ENCODE data around the gene SYNJ2. TPM values are rescaled to one million over a fixed set of nuclear protein-coding genes. Genes with fewer than 3 reads are reported as not detected.
A peak's percentile ranks its signal among the peaks of the same experiment; 100 is the strongest.

The SYNJ2 gene
- total RNA-seq, 1 experiment from 2014 or later: 45.0 TPM

GRCh38 chr6:158040051-158040803, 58.6 kb downstream of the SYNJ2 start:
- Histone ChIP-seq H3K4me3 (ENCODE audit: low read depth, low read length) (no peak overlapping the region; the same call in 1 of the 2 replicates), H3K4me1 (peaks cover 65% of the 10 kb centered on the region), H3K36me3 (ENCODE audit: control insufficient read depth, insufficient read depth, low read length) (0 out of 2 replicates have a peak, but pooled peaks cover 1% of the 10 kb centered on the region), H3K27me3 (replicated peaks; ENCODE audit: control insufficient read depth, insufficient read depth, low read length) (no peaks in the 10 kb centered on the region), H3K9me3 (no peaks in the 10 kb centered on the region)
- BruUV-seq (replicated peaks): no TSS peak
- Mint-ChIP-seq H3K27me3 (ENCODE audit: insufficient read depth, unreplicated experiment) (no peaks in the 10 kb centered on the region), H3K9me3 (ENCODE audit: unreplicated experiment) (no peaks in the 10 kb centered on the region), H3K4me1 (ENCODE audit: low read depth, unreplicated experiment) (peaks cover 54% of the 10 kb centered on the region), H3K36me3 (ENCODE audit: insufficient read depth, unreplicated experiment) (peaks cover 52% of the 10 kb centered on the region), H3K27ac (ENCODE audit: unreplicated experiment) (peak overlapping the region; percentile 92), H3K4me3 (ENCODE audit: unreplicated experiment) (peak overlapping the region; percentile 67)
- intact Hi-C loops (cut with micrococcal nuclease; ENCODE audit: unreplicated experiment): loop anchor here (1.0 to 2.0 kb wide), 3 partner anchors 37 to 86 kb away; no protein-coding TSS in a partner anchor
- peak; percentile 82 to 86 for DNase-seq
- ChIA-PET CTCF (interaction anchor here (0.5 to 1.1 kb wide), 4 partner anchors 32 to 57 kb away, joined by 3 to 5 read pairs (median 4); no protein-coding TSS in a partner anchor), POLR2A (interaction anchor here (1.0 to 1.2 kb wide), 2 partner anchors 29 to 86 kb away, joined by 3 read pairs; no protein-coding TSS in a partner anchor)
- TF ChIP-seq CTCF (IDR thresholded peaks at IDR 0.05; ENCODE audit: insufficient read depth in 1 of 2, low read depth in 1 of 2, low read length in 1 of 2, severe bottlenecking in 1 of 2, unreplicated experiment in 1 of 2): no peak

- TF ChIP-seq CTCF (IDR thresholded peaks at IDR 0.05; ENCODE audit: insufficient read depth in 1 of 2, low read depth in 1 of 2, low read length in 1 of 2, severe bottlenecking in 1 of 2, unreplicated experiment in 1 of 2): no peak
- ChIA-PET POLR2A (interaction anchor here (1.0 to 1.2 kb wide), 2 partner anchors 29 to 87 kb away, joined by 3 read pairs; no protein-coding TSS in a partner anchor), CTCF (interaction anchor here (0.9 to 1.1 kb wide), 3 partner anchors 33 to 58 kb away, joined by 3 to 4 read pairs (median 3); no protein-coding TSS in a partner anchor)
- Mint-ChIP-seq H3K4me1 (ENCODE audit: low read depth, unreplicated experiment) (peaks cover 59% of the 10 kb centered on the region), H3K27me3 (ENCODE audit: insufficient read depth, unreplicated experiment) (no peaks in the 10 kb centered on the region), H3K27ac (ENCODE audit: unreplicated experiment) (peak overlapping the region; percentile 92), H3K36me3 (ENCODE audit: insufficient read depth, unreplicated experiment) (peaks cover 55% of the 10 kb centered on the region), H3K9me3 (ENCODE audit: unreplicated experiment) (no peaks in the 10 kb centered on the region), H3K4me3 (ENCODE audit: unreplicated experiment) (peak overlapping the region; percentile 67)
- Histone ChIP-seq H3K36me3 (ENCODE audit: control insufficient read depth, insufficient read depth, low read length) (0 out of 2 replicates have a peak, but pooled peaks cover 1% of the 10 kb centered on the region), H3K27me3 (replicated peaks; ENCODE audit: control insufficient read depth, insufficient read depth, low read length) (no peaks in the 10 kb centered on the region), H3K4me1 (peaks cover 68% of the 10 kb centered on the region), H3K4me3 (ENCODE audit: low read depth, low read length) (no peak overlapping the region; the same call in 1 of the 2 replicates), H3K9me3 (no peaks in the 10 kb centered on the region)
- no peak for DNase-seq
- BruUV-seq (replicated peaks): TSS peak; percentile 82
- intact Hi-C loops (cut with micrococcal nuclease; ENCODE audit: unreplicated experiment): loop anchor here (1.0 to 2.0 kb wide), 3 partner anchors 38 to 87 kb away; no protein-coding TSS in a partner anchor
Measured at GRCh38 chr6:158040804-158041347, 59.2 kb downstream of the SYNJ2 start.

GRCh38 chr6:158041370-158041769, 59.7 kb downstream of the SYNJ2 start:
- peak overlapping the region; percentile 92 for H3K27ac Mint-ChIP-seq (ENCODE audit: unreplicated experiment)
- POLR2A ChIA-PET: no interaction called here
- H3K36me3 ChIP-seq (ENCODE audit: control insufficient read depth, insufficient read depth, low read length): 0 out of 2 replicates have a peak, but pooled peaks cover 1% of the 10 kb centered on the region

More at GRCh38 chr6:158041370-158041769, 59.7 kb downstream of the SYNJ2 start:
- no peak for DNase-seq
- peak overlapping the region; percentile 67 for H3K4me3 Mint-ChIP-seq (ENCODE audit: unreplicated experiment)
- Histone ChIP-seq H3K27me3 (replicated peaks; ENCODE audit: control insufficient read depth, insufficient read depth, low read length) (no peaks in the 10 kb centered on the region), H3K4me1 (peaks cover 70% of the 10 kb centered on the region), H3K9me3 (no peaks in the 10 kb centered on the region), H3K4me3 (ENCODE audit: low read depth, low read length) (no peak overlapping the region)
- intact Hi-C loops (cut with micrococcal nuclease; ENCODE audit: unreplicated experiment): loop anchor here (2.0 kb wide), 1 partner anchor 39 kb away; no protein-coding TSS in a partner anchor
- BruUV-seq (replicated peaks): no TSS peak
- peaks cover 55% of the 10 kb centered on the region for H3K4me1 Mint-ChIP-seq (ENCODE audit: low read depth, unreplicated experiment)
- CTCF ChIA-PET: no interaction called here
- no peak for TF ChIP-seq CTCF (IDR thresholded peaks at IDR 0.05; ENCODE audit: insufficient read depth in 1 of 2, low read depth in 1 of 2, low read length in 1 of 2, severe bottlenecking in 1 of 2, unreplicated experiment in 1 of 2)
- peaks cover 55% of the 10 kb centered on the region for H3K36me3 Mint-ChIP-seq (ENCODE audit: insufficient read depth, unreplicated experiment)
- no peaks in the 10 kb centered on the region for H3K27me3 Mint-ChIP-seq (ENCODE audit: insufficient read depth, unreplicated experiment)
- H3K9me3 Mint-ChIP-seq (ENCODE audit: unreplicated experiment): no peaks in the 10 kb centered on the region
